WERI-Rb-1 (cell line): Measurements from ENCODE around the gene SAMD8.

Experiments used
- DNase-seq: peaks from one replicate; pipeline ENCODE4 v3.0.0-alpha.2; 2020
- H3K27ac ChIP-seq: fragments of 250-450 bp; sonication (Bioruptor Pico); 2 replicates; pipeline ENCODE4 v1.5.1; 2020; ENCODE audit warnings: mild to moderate bottlenecking, moderate library complexity
- H3K27me3 ChIP-seq: fragments of 250-450 bp; sonication (Bioruptor Pico); 2 replicates; pipeline ENCODE4 v1.5.1; 2021; ENCODE audit warnings: mild to moderate bottlenecking, low read depth, moderate library complexity; ENCODE audit not compliant: insufficient read depth, severe bottlenecking
- H3K36me3 ChIP-seq: fragments of 250-450 bp; sonication (Bioruptor Pico); 2 replicates; pipeline ENCODE4 v1.5.1; 2020; ENCODE audit warnings: mild to moderate bottlenecking, moderate library complexity
- H3K4me3 ChIP-seq: 2 replicates; pipeline ENCODE4 v1.5.1; 2011; ENCODE audit warnings: low read depth, mild to moderate bottlenecking, control low read depth, low read length
- H3K9me3 ChIP-seq: fragments of 250-450 bp; sonication (Bioruptor Pico); 2 replicates; pipeline ENCODE4 v1.5.1; 2021; ENCODE audit warnings: mild to moderate bottlenecking, moderate library complexity; ENCODE audit not compliant: severe bottlenecking
- CTCF ChIP-seq: IDR thresholded peaks from 2 replicates; pipeline ENCODE4 v1.5.1; 2011; ENCODE audit warnings: low read depth, mild to moderate bottlenecking, control low read depth, inconsistent platforms, low read length

Gene SAMD8

DNA sequence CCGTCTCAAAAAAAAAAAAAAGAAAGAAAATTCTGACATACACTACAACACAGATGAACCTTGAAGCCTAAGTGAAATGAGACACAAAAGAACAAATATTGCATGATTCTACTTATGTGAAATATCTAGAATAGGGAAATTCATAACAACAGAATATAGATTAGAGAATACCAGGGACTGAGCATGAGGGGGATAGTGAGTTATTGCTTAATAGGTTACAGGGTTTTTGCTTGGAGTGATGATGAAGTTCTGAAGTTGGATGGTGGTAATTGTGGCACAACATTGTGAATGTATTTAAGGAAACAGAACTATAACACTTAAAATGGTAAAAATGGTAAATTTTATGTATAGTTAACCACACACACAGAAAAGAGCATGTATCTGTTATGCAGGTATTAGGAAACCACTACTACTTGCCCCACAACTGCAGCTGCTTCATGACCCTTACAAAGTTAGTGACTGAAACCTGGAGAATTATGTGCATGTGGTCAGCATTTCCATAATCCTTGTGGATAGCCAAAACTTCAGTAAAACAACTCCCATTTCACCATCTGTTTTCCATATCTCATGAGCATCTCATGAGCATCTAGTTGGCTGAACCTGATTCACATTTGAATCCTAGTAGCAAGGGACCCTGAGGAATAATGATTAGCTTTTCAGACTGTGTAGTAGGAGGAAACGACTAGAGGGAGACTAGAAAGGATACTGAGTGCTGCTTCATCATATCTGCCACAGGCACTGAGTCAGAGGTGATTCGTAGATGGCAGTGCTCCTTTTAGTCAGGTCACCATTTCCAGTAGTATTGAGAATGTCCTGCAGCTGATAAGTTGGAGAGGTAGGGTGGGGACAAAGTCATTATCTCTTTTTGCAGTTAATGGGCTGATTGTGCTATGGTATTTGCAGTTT, 26.3 kb downstream of the SAMD8 start:
- no peak for DNase-seq

DNA sequence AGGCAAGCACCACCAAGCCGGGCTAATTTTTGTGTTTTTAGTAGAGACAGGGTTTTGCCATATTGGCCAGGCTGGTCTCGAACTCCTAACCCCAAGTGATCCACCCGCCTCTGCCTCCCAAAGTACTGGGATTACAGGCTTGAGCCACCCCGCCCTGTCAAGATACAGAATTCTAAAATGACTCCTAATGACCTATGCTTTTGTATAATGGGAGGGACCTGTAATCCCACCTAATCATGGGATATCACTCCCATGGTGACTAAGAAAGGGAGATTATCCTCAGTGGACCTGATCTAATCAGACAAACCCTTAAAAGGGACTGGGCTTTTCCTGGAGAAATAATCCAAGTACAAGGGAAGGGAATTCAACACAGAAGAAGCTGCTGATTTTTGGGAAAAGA, 28.8 kb downstream of the SAMD8 start:
- TF ChIP-seq CTCF = no peak
- Histone ChIP-seq H3K27ac (no peak overlapping the region), H3K36me3 (no peaks in the 10 kb centered on the region), H3K4me3 (no peak overlapping the region), H3K9me3 (no peaks in the 10 kb centered on the region), H3K27me3 (no peaks in the 10 kb centered on the region)
- DNase-seq = peak; percentile 80

More for the DNA sequence above, 26.3 kb downstream of the SAMD8 start:
- no peaks in the 10 kb centered on the region for H3K9me3 ChIP-seq
- no peaks in the 10 kb centered on the region for H3K36me3 ChIP-seq
- no peak overlapping the region for H3K4me3 ChIP-seq
- H3K27me3 ChIP-seq = no peaks in the 10 kb centered on the region
- TF ChIP-seq CTCF = no peak
- H3K27ac ChIP-seq = no peak overlapping the region

- Histone ChIP-seq H3K36me3 (no peaks in the 10 kb centered on the region), H3K9me3 (no peaks in the 10 kb centered on the region), H3K27me3 (no peaks in the 10 kb centered on the region), H3K4me3 (no peak overlapping the region), H3K27ac (no peak overlapping the region)
- TF ChIP-seq CTCF = no peak
- DNase-seq = no peak
Observed at GRCh38 chr10:75143353-75143752, 31.9 kb downstream of the SAMD8 start.

- Histone ChIP-seq H3K36me3 (peaks cover 2% of the 10 kb centered on the region), H3K27ac (no peak overlapping the region), H3K27me3 (no peaks in the 10 kb centered on the region), H3K4me3 (no peak overlapping the region), H3K9me3 (no peaks in the 10 kb centered on the region)
- no peak for DNase-seq
- no peak for TF ChIP-seq CTCF
Observed at GRCh38 chr10:75145590-75145989, 34.1 kb downstream of the SAMD8 start.

DNA sequence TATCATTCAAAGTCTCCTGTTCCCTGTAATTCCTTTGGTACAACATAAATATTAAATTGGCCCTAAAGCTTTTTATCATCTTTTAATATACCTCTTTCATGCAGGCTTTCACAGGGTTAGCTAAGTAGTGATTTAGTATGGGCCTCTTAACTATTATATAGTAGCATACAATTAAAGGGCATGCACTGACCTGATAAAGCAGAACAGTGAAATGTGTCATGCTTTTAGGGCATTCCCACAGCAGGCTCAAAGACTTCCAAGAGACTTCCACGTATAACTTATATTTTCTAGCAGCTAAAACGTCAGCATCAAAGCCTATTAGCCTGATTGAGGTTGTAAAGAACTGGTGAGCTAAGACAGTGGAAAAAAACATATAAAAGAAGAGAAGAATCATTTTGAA, 35.3 kb downstream of the SAMD8 start:
- Histone ChIP-seq H3K4me3 (no peak overlapping the region), H3K27ac (no peak overlapping the region), H3K27me3 (no peaks in the 10 kb centered on the region), H3K36me3 (peaks cover 14% of the 10 kb centered on the region), H3K9me3 (no peaks in the 10 kb centered on the region)
- DNase-seq = no peak
- TF ChIP-seq CTCF = no peak
